Neuronal stem cell (in vitro differentiated cells): Measurements from ENCODE around the gene MPHOSPH6.

Experiments
- DNase-seq: peaks from one replicate; pipeline ENCODE4 v3.0.0-alpha.2; 2013; ENCODE audit warnings: low spot score
- H2AFZ ChIP-seq: one replicate; pipeline ENCODE4 v1.6.1; 2013; ENCODE audit warnings: mild to moderate bottlenecking, low read length, inconsistent platforms
- H2AK5ac ChIP-seq: 2 replicates; pipeline ENCODE4 v1.6.1; 2013; ENCODE audit warnings: low read depth, mild to moderate bottlenecking, inconsistent platforms, low read length, moderate library complexity, mixed read lengths
- H2BK120ac ChIP-seq: 2 replicates; pipeline ENCODE4 v1.6.1; 2013; ENCODE audit warnings: low read depth, mild to moderate bottlenecking, inconsistent platforms, low read length, moderate library complexity, mixed read lengths
- H2BK12ac ChIP-seq: one replicate; pipeline ENCODE4 v1.6.1; 2013; ENCODE audit warnings: low read length, inconsistent platforms
- H2BK15ac ChIP-seq: 2 replicates; pipeline ENCODE4 v1.6.1; 2013; ENCODE audit warnings: mild to moderate bottlenecking, low read length, inconsistent platforms, mixed read lengths
- H2BK5ac ChIP-seq: one replicate; pipeline ENCODE4 v1.6.1; 2013; ENCODE audit warnings: inconsistent platforms, mild to moderate bottlenecking, low read length, moderate library complexity
- H3K14ac ChIP-seq: one replicate; pipeline ENCODE4 v1.6.1; 2013; ENCODE audit warnings: low read length, inconsistent platforms
- H3K18ac ChIP-seq: 2 replicates; pipeline ENCODE4 v1.6.1; 2013; ENCODE audit warnings: low read length, inconsistent platforms
- H3K23ac ChIP-seq: 2 replicates; pipeline ENCODE4 v1.6.1; 2013; ENCODE audit warnings: low read depth, mild to moderate bottlenecking, mixed read lengths, low read length, inconsistent platforms; ENCODE audit not compliant: poor library complexity
- H3K27ac ChIP-seq: replicated peaks from 3 replicates; pipeline ENCODE4 v1.5.1; 2013; ENCODE audit warnings: low read length, inconsistent platforms
- H3K27me3 ChIP-seq, 3 experiments: 2 replicates each; pipeline ENCODE4 v1.6.1; 2013; ENCODE audit warnings: low read length in 3 of 3, mild to moderate bottlenecking in 2 of 3, inconsistent platforms in 1 of 3, low read depth in 1 of 3, mixed read lengths in 1 of 3, moderate library complexity in 1 of 3; ENCODE audit not compliant: control insufficient read depth in 3 of 3, insufficient read depth in 3 of 3
- H3K36me3 ChIP-seq, 2 donors: replicated peaks in 1 of 2; 2 replicates each; pipeline ENCODE4 v1.6.1; 2013; ENCODE audit warnings: low read length in 2 of 2; ENCODE audit not compliant: control insufficient read depth in 2 of 2, insufficient read depth in 2 of 2
- H3K4ac ChIP-seq: 2 replicates; pipeline ENCODE4 v1.6.1; 2013; ENCODE audit warnings: inconsistent platforms, mild to moderate bottlenecking, low read length, moderate library complexity
- H3K4me1 ChIP-seq, 2 donors: 1 replicate in 1 of 2; 2 replicates in 1 of 2; pipeline ENCODE4 v1.6.1; 2013; ENCODE audit warnings: low read length in 2 of 2, low read depth in 1 of 2; ENCODE audit not compliant: control insufficient read depth in 2 of 2, insufficient read depth in 1 of 2
- H3K4me2 ChIP-seq: one replicate; pipeline ENCODE4 v1.6.1; 2013; ENCODE audit warnings: mild to moderate bottlenecking, low read length, inconsistent platforms; ENCODE audit not compliant: insufficient read depth, poor library complexity, severe bottlenecking
- H3K4me3 ChIP-seq, 2 donors: 2 replicates each; pipeline ENCODE4 v1.5.1; 2013; ENCODE audit warnings: low read length in 2 of 2, mild to moderate bottlenecking in 2 of 2, inconsistent platforms in 1 of 2, moderate library complexity in 1 of 2
- H3K79me1 ChIP-seq: one replicate; pipeline ENCODE4 v1.6.1; 2013; ENCODE audit warnings: low read depth, mild to moderate bottlenecking, inconsistent platforms, low read length, moderate library complexity
- H3K9ac ChIP-seq: one replicate; pipeline ENCODE4 v1.6.1; 2013; ENCODE audit warnings: mild to moderate bottlenecking, low read depth, low read length, inconsistent platforms; ENCODE audit not compliant: poor library complexity
- H3K9me3 ChIP-seq, 2 donors: replicated peaks in 1 of 2; 2 replicates each; pipeline versions ENCODE3 to v1.6.1; 2013; ENCODE audit warnings: low read length in 2 of 2, mild to moderate bottlenecking in 2 of 2, inconsistent platforms in 1 of 2, low read depth in 1 of 2, mixed read lengths in 1 of 2, moderate library complexity in 1 of 2; ENCODE audit not compliant: control insufficient read depth in 2 of 2, insufficient read depth in 1 of 2
- H4K8ac ChIP-seq: one replicate; pipeline ENCODE4 v1.6.1; 2013; ENCODE audit warnings: low read depth, mild to moderate bottlenecking, inconsistent platforms, low read length, moderate library complexity
- H4K91ac ChIP-seq: one replicate; pipeline ENCODE4 v1.6.1; 2013; ENCODE audit warnings: low read length, low read depth, mild to moderate bottlenecking, inconsistent platforms; ENCODE audit not compliant: poor library complexity
- WGBS, 2 donors: extraction: QIAGEN DNeasy Blood & Tissue Kit; methylation state at CpG; one replicate each; pipeline ENCODE4 v1.1.7; 2013; ENCODE audit warnings: missing lambda C conversion rate in 2 of 2, mixed read lengths in 1 of 2; ENCODE audit not compliant: insufficient read length in 2 of 2, insufficient replicate concordance in 1 of 2; ENCODE audit errors: extremely low coverage in 2 of 2; 5-methylcytosine and 5-hydroxymethylcytosine counted together

The MPHOSPH6 gene

DNA sequence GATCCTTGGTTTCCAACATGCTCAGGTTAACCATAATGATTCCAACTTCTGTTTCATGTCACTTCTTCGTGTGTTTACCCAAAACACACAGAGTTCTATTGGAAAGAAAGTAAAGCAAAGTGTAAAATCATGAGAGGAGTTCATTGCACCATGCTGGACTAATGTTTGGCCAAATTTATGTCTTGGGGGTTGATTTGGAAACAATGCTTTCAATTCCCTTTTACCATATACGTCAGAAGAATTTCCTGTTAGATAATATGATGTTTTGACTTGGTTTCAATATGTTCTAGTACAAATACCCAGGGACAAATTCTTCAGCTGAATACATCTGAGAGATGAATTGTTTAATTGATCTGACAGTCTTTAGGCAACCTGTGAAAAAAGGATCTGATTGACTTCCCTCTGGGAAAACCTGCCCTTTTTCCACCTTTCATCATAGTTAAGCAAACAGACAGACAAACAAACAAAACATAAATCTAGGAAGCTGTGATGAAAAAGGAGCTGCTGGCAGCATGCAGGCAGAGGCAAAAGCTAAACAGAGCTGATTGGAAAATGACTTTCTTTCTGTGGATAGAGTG lies 26.0 kb upstream of the MPHOSPH6 start:
- H3K27me3 ChIP-seq: no peaks in the 10 kb centered on the region
- DNase-seq: no peak
- H3K18ac ChIP-seq: no peak overlapping the region
- H3K4me1 ChIP-seq: no peaks in the 10 kb centered on the region
- no peak overlapping the region for H3K23ac ChIP-seq
- H3K14ac ChIP-seq: no peak overlapping the region
- H3K4me2 ChIP-seq: no peak overlapping the region
- H3K4ac ChIP-seq: no peak overlapping the region
- H3K4me3 ChIP-seq: no peak overlapping the region
- no CpG with 5 or more reads among the region's 2 CpGs for WGBS, 2 donors
- H2AFZ ChIP-seq: no peak overlapping the region
- H4K8ac ChIP-seq: no peak overlapping the region
- no peak overlapping the region for H2BK120ac ChIP-seq
- H3K36me3 ChIP-seq: no peaks in the 10 kb centered on the region
- H2BK12ac ChIP-seq: no peak overlapping the region
- no peaks in the 10 kb centered on the region for H3K79me1 ChIP-seq
- no peak overlapping the region for H4K91ac ChIP-seq
- H2BK15ac ChIP-seq: no peak overlapping the region
- H2AK5ac ChIP-seq: no peak overlapping the region
- H3K27ac ChIP-seq: no peak overlapping the region
- no peak overlapping the region for H3K9ac ChIP-seq
- no peaks in the 10 kb centered on the region for H3K9me3 ChIP-seq
- H2BK5ac ChIP-seq: no peak overlapping the region

DNA sequence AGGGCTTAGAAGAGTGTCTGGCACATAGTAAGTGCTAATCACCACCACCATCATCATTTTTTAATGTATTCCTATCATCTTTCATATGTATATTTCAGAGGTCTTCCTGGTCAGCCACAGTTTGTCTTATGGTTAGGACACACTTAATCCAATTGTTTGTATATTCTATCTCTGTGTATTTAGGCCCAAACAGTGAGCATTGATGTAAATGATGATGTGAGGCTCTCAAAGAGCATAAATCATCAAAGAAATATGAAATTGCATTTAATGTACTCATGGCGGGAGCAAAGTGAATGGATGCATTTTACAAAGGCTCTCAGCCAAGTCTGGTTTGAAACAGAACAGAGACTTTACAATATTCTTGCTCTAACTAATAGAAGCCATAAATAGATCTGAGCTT lies 24.1 kb upstream of the MPHOSPH6 start:
- Histone ChIP-seq H3K23ac (no peak overlapping the region), H3K4me2 (no peak overlapping the region), H3K9ac (no peak overlapping the region), H2BK15ac (no peak overlapping the region), H3K4me3 (no peak overlapping the region), H3K36me3 (no peaks in the 10 kb centered on the region), H3K27ac (no peak overlapping the region), H2BK120ac (no peak overlapping the region), H2BK5ac (no peak overlapping the region), H3K14ac (no peak overlapping the region), H2BK12ac (no peak overlapping the region), H3K18ac (no peak overlapping the region), H2AK5ac (no peak overlapping the region), H4K8ac (no peak overlapping the region), H2AFZ (no peak overlapping the region), H4K91ac (no peak overlapping the region), H3K4ac (no peak overlapping the region), H3K79me1 (no peaks in the 10 kb centered on the region), H3K27me3 (peaks cover 0 to 6% (median 0%) of the 10 kb centered on the region in 3 experiments), H3K9me3 (no peaks in the 10 kb centered on the region), H3K4me1 (no peaks in the 10 kb centered on the region)
- WGBS, 2 donors: no CpG with 5 or more reads among the region's 1 CpG
- no peak for DNase-seq

- Histone ChIP-seq H2AK5ac (no peak overlapping the region), H3K4me2 (no peak overlapping the region), H3K4me1 (no peaks in the 10 kb centered on the region), H3K14ac (no peak overlapping the region), H3K36me3 (no peaks in the 10 kb centered on the region), H3K4ac (no peak overlapping the region), H3K4me3 (no peak overlapping the region), H3K9ac (no peak overlapping the region), H3K79me1 (no peaks in the 10 kb centered on the region), H3K27me3 (peaks cover 0 to 6% (median 0%) of the 10 kb centered on the region in 3 experiments), H3K9me3 (no peaks in the 10 kb centered on the region), H3K23ac (no peak overlapping the region), H2BK120ac (no peak overlapping the region), H2AFZ (no peak overlapping the region), H2BK15ac (no peak overlapping the region), H3K18ac (no peak overlapping the region), H2BK12ac (no peak overlapping the region), H2BK5ac (no peak overlapping the region), H3K27ac (no peak overlapping the region), H4K91ac (no peak overlapping the region), H4K8ac (no peak overlapping the region)
- no CpG with 5 or more reads among the region's 4 CpGs for WGBS, 2 donors
- no peak for DNase-seq
These were observed 22.6 kb upstream of the MPHOSPH6 start for GRCh38 chr16:82192665-82193064.

- no peak overlapping the region for H3K4ac ChIP-seq
- no peak overlapping the region for H3K14ac ChIP-seq
- no peak overlapping the region for H2BK5ac ChIP-seq
- H2BK15ac ChIP-seq: no peak overlapping the region
- no peak overlapping the region for H2AFZ ChIP-seq
- peaks cover 0 to 12% (median 0%) of the 10 kb centered on the region in 3 experiments for H3K27me3 ChIP-seq
- WGBS, 2 donors: no CpG with 5 or more reads among the region's 2 CpGs
- no peak overlapping the region for H3K9ac ChIP-seq
- no peaks in the 10 kb centered on the region for H3K36me3 ChIP-seq
- no peak overlapping the region for H4K8ac ChIP-seq
- H2BK12ac ChIP-seq: no peak overlapping the region
- H2BK120ac ChIP-seq: no peak overlapping the region
- no peak overlapping the region for H4K91ac ChIP-seq
- H3K4me3 ChIP-seq: no peak overlapping the region
- no peak overlapping the region for H2AK5ac ChIP-seq
- no peak for DNase-seq
- no peak overlapping the region for H3K4me2 ChIP-seq
- no peak overlapping the region for H3K27ac ChIP-seq
- H3K4me1 ChIP-seq: no peaks in the 10 kb centered on the region
- H3K23ac ChIP-seq: no peak overlapping the region
- H3K79me1 ChIP-seq: no peaks in the 10 kb centered on the region
- no peaks in the 10 kb centered on the region for H3K9me3 ChIP-seq
- H3K18ac ChIP-seq: no peak overlapping the region
These were observed 20.4 kb upstream of the MPHOSPH6 start for GRCh38 chr16:82190386-82190785.
